H1 (cell line): ENCODE measurements around the gene HIPK2. TPM values are rescaled to one million over a fixed set of nuclear protein-coding genes. Genes with fewer than 3 reads are reported as not detected.

ENCODE experiments used
- CTCF ChIA-PET: fragments of 300-600 bp; sonication (Branson Sonifier 250); formaldehyde crosslinking; loops from one replicate; lab custom pipeline; 2021; ENCODE audit not compliant: partially characterized antibody; lab: Charles Lee
- POLR2A ChIA-PET: fragments of 300-600 bp; sonication (Branson Sonifier 250); formaldehyde crosslinking; loops from one replicate; lab custom pipeline; 2021; ENCODE audit warnings: inconsistent platforms; ENCODE audit not compliant: partially characterized antibody; lab: Charles Lee
- DNase-seq, 2 experiments: peaks; one replicate each; pipeline versions ENCODE4 v3.0.0 to v3.0.0-alpha.2; 2010 to 2022; ENCODE audit warnings: low spot score in 2 of 2, low read depth in 1 of 2, mixed read lengths in 1 of 2
- FAIRE-seq: peaks from 2 replicates; lab custom pipeline; 2011; peaks lifted over from hg19 to GRCh38; lab: Jason Lieb, UNC
- H2AFZ ChIP-seq: 2 replicates; pipeline ENCODE4 v1.8.1; 2012; ENCODE audit warnings: low read length, inconsistent platforms
- H2AK5ac ChIP-seq: 2 replicates; pipeline ENCODE4 v1.6.1; 2013; ENCODE audit warnings: low read depth, low read length
- H2BK120ac ChIP-seq: replicated peaks from 2 replicates; pipeline ENCODE3; 2013; ENCODE audit warnings: low read depth, low read length, inconsistent platforms
- H2BK12ac ChIP-seq: 2 replicates; pipeline ENCODE4 v1.6.1; 2013; ENCODE audit warnings: low read depth, low read length
- H2BK15ac ChIP-seq: 2 replicates; pipeline ENCODE4 v1.6.1; 2013; ENCODE audit warnings: low read length
- H2BK20ac ChIP-seq: 2 replicates; pipeline ENCODE4 v1.6.1; 2013; ENCODE audit warnings: low read length
- H2BK5ac ChIP-seq: 2 replicates; pipeline ENCODE4 v1.6.1; 2013; ENCODE audit warnings: low read depth, low read length
- H3K14ac ChIP-seq: 2 replicates; pipeline ENCODE4 v1.6.1; 2013; ENCODE audit warnings: inconsistent platforms; ENCODE audit not compliant: insufficient read length
- H3K18ac ChIP-seq: 2 replicates; pipeline ENCODE4 v1.6.1; 2013; ENCODE audit warnings: low read length; ENCODE audit errors: extremely low read depth
- H3K23ac ChIP-seq: 2 replicates; pipeline ENCODE4 v1.6.1; 2013; ENCODE audit warnings: inconsistent platforms; ENCODE audit not compliant: insufficient read length
- H3K23me2 ChIP-seq: 2 replicates; pipeline ENCODE4 v1.6.1; 2013; ENCODE audit warnings: low read depth, low read length
- H3K27ac ChIP-seq: 2 replicates; pipeline ENCODE4 v1.6.1; 2011; ENCODE audit warnings: low read depth, low read length, inconsistent platforms
- H3K27me3 ChIP-seq, 4 experiments: replicated peaks in 1 of 4; 1 replicate in 1 of 4; 2 replicates in 3 of 4; pipeline versions ENCODE4 v1.6.1 to v1.8.1; 2011 to 2013; ENCODE audit warnings: low read length in 3 of 4, mild to moderate bottlenecking in 3 of 4, inconsistent platforms in 2 of 4, mixed read lengths in 2 of 4, moderate library complexity in 1 of 4; ENCODE audit not compliant: control insufficient read depth in 3 of 4, insufficient read depth in 3 of 4; ENCODE audit errors: extremely low read depth in 1 of 4
- H3K36me3 ChIP-seq, 4 experiments: 2 replicates each; pipeline versions ENCODE4 v1.6.1 to v1.8.1; 2011 to 2013; ENCODE audit warnings: mild to moderate bottlenecking in 4 of 4, low read length in 3 of 4, moderate library complexity in 2 of 4, control low read depth in 1 of 4, inconsistent platforms in 1 of 4; ENCODE audit not compliant: insufficient read depth in 4 of 4, control insufficient read depth in 2 of 4
- H3K4ac ChIP-seq: replicated peaks from 2 replicates; pipeline ENCODE3; 2013; ENCODE audit warnings: low read length, low read depth, mixed read lengths, inconsistent platforms; ENCODE audit not compliant: insufficient read length
- H3K4me1 ChIP-seq, 4 experiments: replicated peaks in 1 of 4; 1 replicate in 1 of 4; 2 replicates in 3 of 4; pipeline versions ENCODE4 v1.6.1 to v1.8.1; 2011 to 2013; ENCODE audit warnings: low read length in 3 of 4, inconsistent platforms in 2 of 4, mixed read lengths in 1 of 4; ENCODE audit not compliant: insufficient read depth in 4 of 4, control insufficient read depth in 3 of 4
- H3K4me2 ChIP-seq, 2 experiments: 2 replicates each; pipeline versions ENCODE4 v1.6.1 to v1.8.1; 2011 to 2013; ENCODE audit warnings: low read depth in 2 of 2, low read length in 2 of 2, control low read depth in 1 of 2, inconsistent platforms in 1 of 2, mild to moderate bottlenecking in 1 of 2; ENCODE audit not compliant: insufficient read depth in 1 of 2
- H3K4me3 ChIP-seq, 4 experiments: fragments of 200-600, 300-600 bp in 1 of 4; sonication (generic), shearing (Covaris generic), sonication (Bioruptor Twin) in 1 of 4; 2 replicates each; pipeline versions ENCODE4 v1.5.1 to v1.8.1; 2011 to 2016; ENCODE audit warnings: low read length in 4 of 4, low read depth in 3 of 4, control low read depth in 2 of 4, inconsistent platforms in 2 of 4, mild to moderate bottlenecking in 2 of 4, mixed read lengths in 1 of 4, moderate library complexity in 1 of 4; ENCODE audit not compliant: insufficient read depth in 2 of 4; ENCODE audit errors: extremely low read depth in 1 of 4
- H3K56ac ChIP-seq: replicated peaks from 2 replicates; pipeline ENCODE3; 2013; ENCODE audit warnings: low read depth, mild to moderate bottlenecking, mixed read lengths, low read length, inconsistent platforms; ENCODE audit not compliant: insufficient read length
- H3K79me1 ChIP-seq: 2 replicates; pipeline ENCODE4 v1.6.1; 2013; ENCODE audit warnings: low read depth, low read length, control low read depth
- H3K79me2 ChIP-seq, 2 experiments: 2 replicates each; pipeline versions ENCODE4 v1.6.1 to v1.8.1; 2012 to 2013; ENCODE audit warnings: low read length in 2 of 2, mild to moderate bottlenecking in 2 of 2, inconsistent platforms in 1 of 2; ENCODE audit not compliant: insufficient read depth in 2 of 2, control insufficient read depth in 1 of 2
- H3K9ac ChIP-seq, 4 experiments: replicated peaks in 1 of 4; 1 replicate in 1 of 4; 2 replicates in 3 of 4; pipeline versions ENCODE4 v1.6.1 to v1.8.1; 2011 to 2013; ENCODE audit warnings: low read depth in 3 of 4, low read length in 3 of 4, control low read depth in 2 of 4, mild to moderate bottlenecking in 2 of 4, moderate library complexity in 2 of 4, inconsistent platforms in 1 of 4; ENCODE audit errors: extremely low read depth in 1 of 4
- H3K9me3 ChIP-seq, 2 experiments: 2 replicates each; pipeline versions ENCODE4 v1.6.1 to v1.8.1; 2012 to 2013; ENCODE audit warnings: mild to moderate bottlenecking in 2 of 2, moderate library complexity in 2 of 2, control low read depth in 1 of 2, inconsistent platforms in 1 of 2, low read depth in 1 of 2, low read length in 1 of 2, mixed read lengths in 1 of 2; ENCODE audit not compliant: insufficient read depth in 2 of 2
- H4K20me1 ChIP-seq, 2 experiments: replicated peaks in 1 of 2; 2 replicates each; pipeline versions ENCODE3 to v1.8.1; 2011 to 2013; ENCODE audit warnings: inconsistent platforms in 2 of 2, low read length in 2 of 2, mild to moderate bottlenecking in 1 of 2; ENCODE audit not compliant: insufficient read depth in 2 of 2, control insufficient read depth in 1 of 2
- H4K5ac ChIP-seq: 2 replicates; pipeline ENCODE4 v1.6.1; 2013; ENCODE audit warnings: low read length, low read depth, mixed read lengths, inconsistent platforms; ENCODE audit not compliant: insufficient read length
- H4K8ac ChIP-seq: 2 replicates; pipeline ENCODE4 v1.8.0; 2013; ENCODE audit warnings: mild to moderate bottlenecking, moderate library complexity, low read length, inconsistent platforms; ENCODE audit not compliant: insufficient read depth; ENCODE audit errors: extremely low read depth
- H4K91ac ChIP-seq: replicated peaks from 2 replicates; pipeline ENCODE3; 2013; ENCODE audit warnings: low read length, mixed read lengths, inconsistent platforms; ENCODE audit not compliant: insufficient read length
- BCL11A ChIP-seq, 2 experiments: IDR thresholded peaks; one replicate each; pipeline ENCODE4 v1.6.1; 2011; ENCODE audit warnings: low read depth in 2 of 2, low read length in 2 of 2, mild to moderate bottlenecking in 2 of 2
- EP300 ChIP-seq, 2 experiments: IDR thresholded peaks; 1 replicate in 1 of 2; 2 replicates in 1 of 2; pipeline ENCODE4 v1.6.1; 2011 to 2012; ENCODE audit warnings: low read depth in 2 of 2, low read length in 2 of 2, mild to moderate bottlenecking in 2 of 2, borderline replicate concordance in 1 of 2, inconsistent platforms in 1 of 2, moderate library complexity in 1 of 2
- EZH2 ChIP-seq: fragments of 200-600 bp; sonication (generic); IDR thresholded peaks from 2 replicates; pipeline ENCODE4 v1.7.1; 2012; ENCODE audit warnings: low read depth, mild to moderate bottlenecking, moderate library complexity, low read length, inconsistent platforms; ENCODE audit not compliant: severe bottlenecking
- JUN ChIP-seq: IDR thresholded peaks from 2 replicates; pipeline ENCODE4 v1.6.1; 2011; ENCODE audit warnings: low read depth, mild to moderate bottlenecking, improper control_type of control experiment, low read length
- NRF1 ChIP-seq: IDR thresholded peaks from 2 replicates; pipeline ENCODE4 v1.6.1; 2011; ENCODE audit warnings: mild to moderate bottlenecking, low read depth, low read length, improper control_type of control experiment
- ZNF274 ChIP-seq: IDR thresholded peaks from 2 replicates; pipeline ENCODE4 v1.7.0; 2012; ENCODE audit warnings: low read length, borderline replicate concordance; ENCODE audit errors: extremely low read depth
- WGBS, 2 experiments: shearing (Covaris generic) in 1 of 2; methylation state at CpG; one replicate each; pipeline versions ENCODE4 v1.1.6 to v1.1.7; 2013 to 2015; ENCODE audit warnings: low lambda C conversion rate in 2 of 2, mixed read lengths in 2 of 2, inconsistent platforms in 1 of 2, low coverage in 1 of 2, missing lambda C conversion rate in 1 of 2; ENCODE audit not compliant: insufficient replicate concordance in 2 of 2, insufficient coverage in 1 of 2, insufficient read length in 1 of 2; ENCODE audit errors: extremely low coverage in 1 of 2, missing lambda C conversion rate in 1 of 2; 5-methylcytosine and 5-hydroxymethylcytosine counted together
- polyA plus RNA-seq, 7 experiments: library from polyadenylated mRNA; depleted of rRNA in 3 of 7; stranded (reverse) in 5 of 7; unstranded in 2 of 7; fragments of >200 nt in 5 of 7; fragments of 200-250 nt in 2 of 7; gene quantifications; 1 replicate in 5 of 7; 2 replicates in 1 of 7; 4 replicates in 1 of 7; pipeline versions ENCODE4 v1.2.1 to v1.2.3, GENCODE V29; 2011 to 2013; ENCODE audit warnings: missing spikeins in 2 of 7, mixed read lengths in 2 of 7
- total RNA-seq: library from RNA; stranded (reverse); fragmentation: NEBNext Ultra II Directional; extraction: Animal tissue kit (Norgen Biotek cat#: 25700); gene quantifications from 2 replicates; pipeline ENCODE4 v1.2.1, GENCODE V29; 2021

HIPK2 gene
- total and polyA plus RNA-seq, 2 of the 8 experiments (the other 6 are each of a cell fraction or from before 2014, with no cell fraction given) = 8.3 to 24.3 TPM

DNA sequence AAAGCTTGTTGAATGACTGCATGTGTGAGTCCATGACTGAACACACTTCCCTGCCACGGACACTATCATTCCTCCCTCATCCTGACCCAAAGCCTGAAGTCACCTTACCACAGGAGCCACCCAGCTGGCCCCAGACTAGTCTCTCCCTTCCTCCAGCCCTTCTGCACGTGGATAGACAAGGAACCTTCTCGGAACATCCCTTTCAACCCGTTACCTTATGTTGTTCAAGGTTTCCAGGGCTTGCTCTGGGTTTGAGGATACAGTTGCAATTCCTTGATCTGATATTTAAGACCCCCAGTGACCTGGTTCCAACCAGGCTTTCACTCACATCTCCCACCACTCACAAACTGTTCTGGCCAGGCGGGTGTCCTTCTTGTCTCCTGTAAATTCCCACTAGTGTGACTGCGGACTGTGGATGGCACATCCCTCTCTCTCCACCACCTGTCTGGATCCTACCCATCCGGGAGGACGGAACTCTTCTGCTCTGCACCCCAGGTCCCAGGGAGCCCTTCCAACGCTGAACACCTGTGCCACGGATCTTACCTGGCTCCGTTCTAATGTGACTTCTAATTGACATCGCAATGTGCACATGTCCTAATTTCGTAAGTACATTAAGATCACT, 62.5 kb downstream of the HIPK2 start:
- H3K27ac ChIP-seq = no peak overlapping the region
- H4K5ac ChIP-seq = no peak overlapping the region
- H3K79me2 ChIP-seq = no peaks in the 10 kb centered on the region; a peak in 1 of 4 replicates
- DNase-seq (no peak), FAIRE-seq (no peak)
- no peak for TF ChIP-seq EZH2
- TF ChIP-seq JUN = no peak
- no peak for TF ChIP-seq EP300 (IDR thresholded peaks at IDR 0.05; ENCODE audit: borderline replicate concordance in 1 of 2, low read depth in 2 of 2, low read length in 2 of 2)
- TF ChIP-seq BCL11A (IDR thresholded peaks at IDR 0.05; ENCODE audit: low read depth in 2 of 2, low read length in 2 of 2) = no peak
- no peak for TF ChIP-seq NRF1
- TF ChIP-seq ZNF274 = no peak
- CTCF ChIA-PET = interaction anchor here (0.7 to 1.8 kb wide), 5 partner anchors 13 to 288 kb away, joined by 3 to 5 read pairs (median 4); no protein-coding TSS in a partner anchor
- POLR2A ChIA-PET = no interaction called here
- H3K9ac ChIP-seq = no peak overlapping the region
- H3K9me3 ChIP-seq = no peaks in the 10 kb centered on the region
- no peak overlapping the region for H2BK15ac ChIP-seq
- no peak overlapping the region for H2BK120ac ChIP-seq
- H4K91ac ChIP-seq = no peak overlapping the region
- H3K18ac ChIP-seq = no peak overlapping the region
- no peaks in the 10 kb centered on the region for H3K27me3 ChIP-seq
- no peak overlapping the region for H2BK12ac ChIP-seq
- 97% methylated on average over 13 of the region's 13 CpGs; no CpG with 5 or more reads in 1 of the 2 experiments for whole genome bisulfite sequencing, 2 experiments
- no peak overlapping the region; the same call in 1 of the 2 replicates for H4K8ac ChIP-seq
- H4K20me1 ChIP-seq = no peaks in the 10 kb centered on the region
- no peak overlapping the region for H3K4ac ChIP-seq
- no peak overlapping the region for H3K4me2 ChIP-seq
- H3K4me1 ChIP-seq = peaks cover 11 to 33% (median 20%) of the 10 kb centered on the region in 4 experiments
- 0 out of 2 replicates have a peak overlapping the region, but pooled peaks have one; percentile 25 for H2AK5ac ChIP-seq
- H3K14ac ChIP-seq = no peak overlapping the region
- no peak overlapping the region for H3K56ac ChIP-seq
- H3K23ac ChIP-seq = no peak overlapping the region
- H3K23me2 ChIP-seq = no peaks in the 10 kb centered on the region
- H2AFZ ChIP-seq = no peak overlapping the region
- no peak overlapping the region for H2BK5ac ChIP-seq
- no peak overlapping the region for H3K4me3 ChIP-seq
- H3K36me3 ChIP-seq = peaks cover 0 to 15% (median 4%) of the 10 kb centered on the region in 4 experiments; a peak in 5 of 8 replicates
- H3K79me1 ChIP-seq = no peaks in the 10 kb centered on the region
- H2BK20ac ChIP-seq = no peak overlapping the region
